MCF 10A (cell line): ENCODE data around the gene ZNF620. TPM values are rescaled to one million over a fixed set of nuclear protein-coding genes. Genes with fewer than 3 reads are reported as not detected.
A peak's percentile ranks its signal among the peaks of the same experiment; 100 is the strongest.

Experiments used
- BruUV-seq: library from RNA; stranded (reverse); fragments of 400-500 nt; replicated peaks from 2 replicates; lab custom pipeline; 2021; lab: Mats Ljungman, UMichigan
- CTCF ChIA-PET: fragments of 300-600 bp; sonication (Branson Sonifier 250); formaldehyde crosslinking; extraction: SDS; loops from one replicate; lab custom pipeline; 2021; ENCODE audit warnings: antibody characterized with exemption, inconsistent platforms; lab: Yijun Ruan, JAX
- POLR2A ChIA-PET: fragments of 300-600, 350-650 bp; sonication (Branson Sonifier 250); formaldehyde crosslinking; extraction: SDS; loops from one replicate; lab custom pipeline; 2020; ENCODE audit warnings: antibody characterized with exemption, inconsistent platforms; lab: Yijun Ruan, JAX
- DNase-seq: peaks from one replicate; pipeline ENCODE4 v3.0.0-alpha.2; 2018; ENCODE audit not compliant: unreplicated experiment
- H3K27ac Mint-ChIP-seq: one replicate; pipeline ENCODE4 v1.8.0; 2022; ENCODE audit warnings: mild to moderate bottlenecking, low read depth, mixed read lengths; ENCODE audit not compliant: unreplicated experiment
- H3K27me3 Mint-ChIP-seq: one replicate; pipeline ENCODE4 v1.8.0; 2022; ENCODE audit warnings: mixed read lengths; ENCODE audit not compliant: insufficient read depth, unreplicated experiment
- H3K36me3 Mint-ChIP-seq: one replicate; pipeline ENCODE4 v1.8.0; 2022; ENCODE audit warnings: mild to moderate bottlenecking, moderate library complexity, mixed read lengths; ENCODE audit not compliant: insufficient read depth, unreplicated experiment
- H3K4me1 Mint-ChIP-seq: one replicate; pipeline ENCODE4 v1.8.0; 2022; ENCODE audit warnings: mixed read lengths; ENCODE audit not compliant: insufficient read depth, unreplicated experiment
- H3K4me3 Mint-ChIP-seq: one replicate; pipeline ENCODE4 v1.8.0; 2022; ENCODE audit warnings: mild to moderate bottlenecking, moderate library complexity, mixed read lengths; ENCODE audit not compliant: unreplicated experiment
- H3K9me3 Mint-ChIP-seq: one replicate; pipeline ENCODE4 v1.8.0; 2022; ENCODE audit warnings: mixed read lengths; ENCODE audit not compliant: unreplicated experiment
- CTCF ChIP-seq: fragments of 200-600 bp; IDR thresholded peaks from one replicate; pipeline ENCODE4 v1.8.0; 2022; ENCODE audit warnings: antibody characterized with exemption, mild to moderate bottlenecking; ENCODE audit not compliant: unreplicated experiment
- intact Hi-C: fragments of 100-400 bp; cut with micrococcal nuclease; formaldehyde crosslinking; loops from 2 replicates; pipeline ENCODE4 v1.14.1; 2022
- total RNA-seq: library from RNA; stranded (reverse); gene quantifications from 2 replicates; pipeline ENCODE4 v1.2.3, GENCODE V29; 2022

Gene ZNF620
- total RNA-seq, 1 experiment from 2014 or later, result 2.8 TPM

GRCh38 chr3:40523781-40524180, 17.9 kb downstream of the ZNF620 start:
- Mint-ChIP-seq H3K36me3 (peaks cover 33% of the 10 kb centered on the region), H3K27me3 (no peaks in the 10 kb centered on the region), H3K27ac (peak overlapping the region; percentile 98), H3K9me3 (no peaks in the 10 kb centered on the region), H3K4me1 (peaks cover 20% of the 10 kb centered on the region), H3K4me3 (peak overlapping the region; percentile 90)
- ChIA-PET CTCF (interaction anchor here (0.6 to 1.3 kb wide), 5 partner anchors 16 to 861 kb away, joined by 3 to 7 read pairs (median 4); partner anchors contain the start of gene ZNF619), POLR2A (interaction anchor here (0.7 to 3.9 kb wide), 9 partner anchors 10 to 212 kb away, joined by 3 to 36 read pairs (median 21); partner anchors contain the start of genes RPL14, ZNF619 and ZNF620)
- TF ChIP-seq CTCF, result no peak
- no TSS peak for BruUV-seq
- intact Hi-C loops, result loop anchor here (1.0 to 2.0 kb wide), 3 partner anchors 19 to 71 kb away; partner anchors contain the start of gene ZNF619
- peak; percentile 1 for DNase-seq

- ChIA-PET CTCF (interaction anchor here (0.6 to 1.3 kb wide), 5 partner anchors 16 to 861 kb away, joined by 3 to 7 read pairs (median 4); partner anchors contain the start of gene ZNF619), POLR2A (interaction anchor here (0.7 to 3.9 kb wide), 12 partner anchors 10 to 212 kb away, joined by 3 to 36 read pairs (median 3); partner anchors contain the start of genes RPL14, ZNF619 and ZNF620)
- Mint-ChIP-seq H3K4me3 (peak overlapping the region; percentile 90), H3K9me3 (no peaks in the 10 kb centered on the region), H3K4me1 (peaks cover 20% of the 10 kb centered on the region), H3K27me3 (no peaks in the 10 kb centered on the region), H3K27ac (peak overlapping the region; percentile 98), H3K36me3 (peaks cover 37% of the 10 kb centered on the region)
- TSS peak; percentile 94 for BruUV-seq
- DNase-seq, result no peak
- intact Hi-C loops, result loop anchor here (1.0 to 2.0 kb wide), 3 partner anchors 19 to 71 kb away; partner anchors contain the start of gene ZNF619
- no peak for TF ChIP-seq CTCF
These were observed 18.4 kb downstream of the ZNF620 start for GRCh38 chr3:40524222-40524567.

- POLR2A ChIA-PET, result interaction anchor here (0.6 to 3.9 kb wide), 15 partner anchors 9 to 1437 kb away, joined by 3 to 36 read pairs (median 3); partner anchors contain the start of genes RPL14, ULK4, ZNF619 and ZNF620
- intact Hi-C loops, result loop anchor here (1.0 to 2.0 kb wide), 3 partner anchors 20 to 72 kb away; partner anchors contain the start of gene ZNF619
- Mint-ChIP-seq H3K27me3 (no peaks in the 10 kb centered on the region), H3K36me3 (peaks cover 43% of the 10 kb centered on the region), H3K4me3 (peak within 1 kb of the TSS; percentile 90), H3K9me3 (no peaks in the 10 kb centered on the region), H3K27ac (peak within 1 kb of the TSS; percentile 98), H3K4me1 (peaks cover 20% of the 10 kb centered on the region)
- DNase-seq, result peak; percentile 88
- no TSS peak for BruUV-seq
- CTCF ChIA-PET, result interaction anchor here (0.7 to 1.3 kb wide), 3 partner anchors 17 to 860 kb away, joined by 3 to 5 read pairs (median 4); no protein-coding TSS in a partner anchor
- TF ChIP-seq CTCF, result no peak
These were observed 18.9 kb downstream of the ZNF620 start, which contains the start of gene ZNF621 for GRCh38 chr3:40524568-40525285. TSS of gene ZNF621 (plus strand) at chr3:40524960. CDS start at chr3:40525841, 881 bp downstream.

- POLR2A ChIA-PET, result no interaction called here
These were observed 22.6 kb downstream of the ZNF620 start for GRCh38 chr3:40528426-40528825.

More at GRCh38 chr3:40528426-40528825, 22.6 kb downstream of the ZNF620 start:
- CTCF ChIA-PET, result no interaction called here
- Mint-ChIP-seq H3K27ac (no peak overlapping the region), H3K36me3 (peaks cover 80% of the 10 kb centered on the region), H3K9me3 (peaks cover 19% of the 10 kb centered on the region), H3K4me3 (no peak overlapping the region), H3K4me1 (peaks cover 20% of the 10 kb centered on the region), H3K27me3 (no peaks in the 10 kb centered on the region)
- intact Hi-C loops, result no loop called here
- no peak for DNase-seq
- no TSS peak for BruUV-seq
- TF ChIP-seq CTCF, result no peak
